GM08714 (cell line): ENCODE data around the gene MID1.

ENCODE experiments used
- H3K4me3 ChIP-seq: fragments of 200-500 bp; sonication (Bioruptor generic); 2 replicates; pipeline ENCODE4 v1.5.1; 2014; ENCODE audit warnings: mild to moderate bottlenecking, low read length, inconsistent platforms
- ZNF274 ChIP-seq: IDR thresholded peaks from 2 replicates; pipeline ENCODE4 v1.6.1; 2012; ENCODE audit warnings: mild to moderate bottlenecking, low read depth, low read length

MID1 gene

DNA sequence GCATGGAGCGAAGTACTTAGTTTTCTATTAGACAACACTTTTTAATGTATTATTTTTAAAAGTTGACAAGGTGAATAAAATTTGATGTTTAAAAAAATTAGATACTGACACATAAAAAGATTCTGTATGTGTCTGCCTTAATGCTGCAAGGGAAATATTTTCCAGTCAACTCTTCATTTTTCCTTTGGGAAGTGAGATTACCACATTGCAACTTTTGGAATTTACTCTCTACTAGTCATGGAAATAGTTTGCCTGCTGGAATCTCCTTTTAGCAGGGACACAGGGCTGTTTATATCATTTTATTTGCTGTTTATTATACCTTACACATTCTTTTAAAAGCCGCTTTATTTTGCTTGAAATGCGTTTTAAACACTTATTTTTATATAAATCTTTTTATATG, 135.1 kb downstream of the MID1 start:
- no peak overlapping the region for H3K4me3 ChIP-seq
- no peak for TF ChIP-seq ZNF274

DNA sequence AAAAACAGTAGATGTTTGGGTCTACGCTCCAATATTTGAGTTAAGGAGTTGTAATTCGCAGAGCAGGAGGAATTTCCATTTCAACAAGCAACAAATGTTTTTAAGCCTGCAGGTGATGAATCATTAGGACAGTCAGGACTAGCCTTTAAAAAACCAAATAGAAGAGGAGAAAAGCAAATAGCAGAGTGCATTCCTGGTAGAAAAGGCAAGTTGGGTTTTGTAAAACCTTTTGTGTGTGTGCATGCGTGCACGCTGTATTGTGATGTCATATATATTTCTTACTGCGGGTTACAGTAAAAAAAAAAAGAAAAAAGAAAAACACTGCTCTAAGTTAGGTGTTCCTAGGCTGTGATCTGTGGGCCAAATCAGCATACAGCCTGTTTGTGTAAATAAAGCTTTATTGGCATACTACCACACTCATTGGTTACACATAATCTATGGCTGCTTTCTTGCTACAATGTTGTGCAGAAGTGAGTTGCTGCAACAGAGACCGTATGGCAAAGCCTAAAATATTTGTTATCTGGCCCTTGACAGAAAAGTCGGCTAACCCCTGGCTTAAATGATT, 135.6 kb downstream of the MID1 start:
- no peak for TF ChIP-seq ZNF274
- H3K4me3 ChIP-seq = no peak overlapping the region

DNA sequence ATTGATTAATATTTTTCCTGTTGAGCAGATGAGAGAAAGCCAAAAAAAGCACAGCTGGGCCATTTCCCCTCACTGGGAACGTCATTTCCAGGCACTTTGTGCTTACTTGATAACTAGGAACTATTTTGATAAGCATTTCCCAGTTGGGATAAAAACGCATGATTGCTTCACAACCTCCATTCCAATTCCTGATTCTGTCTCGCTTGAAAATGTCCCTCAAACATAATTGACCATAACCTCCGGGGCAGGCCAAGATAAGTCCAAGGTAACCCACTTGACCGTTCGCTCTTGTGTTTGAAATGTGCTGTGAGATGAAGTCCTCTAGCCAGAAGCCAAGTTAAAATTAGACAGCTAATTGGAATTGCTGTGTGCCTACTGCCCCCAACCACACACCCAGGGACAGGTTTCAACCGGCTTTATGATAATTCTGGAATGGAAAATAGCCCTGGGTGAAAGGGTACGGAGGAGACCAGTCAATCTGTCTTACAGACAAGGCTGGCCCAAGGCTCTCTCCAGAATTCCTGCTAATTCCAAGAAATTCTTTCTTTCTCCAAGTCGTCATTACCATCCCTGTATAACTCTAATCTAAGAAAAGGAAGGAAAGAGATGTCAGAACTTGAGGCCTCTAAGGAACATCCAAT, 137.1 kb downstream of the MID1 start:
- H3K4me3 ChIP-seq = no peak overlapping the region
- TF ChIP-seq ZNF274 = no peak

DNA sequence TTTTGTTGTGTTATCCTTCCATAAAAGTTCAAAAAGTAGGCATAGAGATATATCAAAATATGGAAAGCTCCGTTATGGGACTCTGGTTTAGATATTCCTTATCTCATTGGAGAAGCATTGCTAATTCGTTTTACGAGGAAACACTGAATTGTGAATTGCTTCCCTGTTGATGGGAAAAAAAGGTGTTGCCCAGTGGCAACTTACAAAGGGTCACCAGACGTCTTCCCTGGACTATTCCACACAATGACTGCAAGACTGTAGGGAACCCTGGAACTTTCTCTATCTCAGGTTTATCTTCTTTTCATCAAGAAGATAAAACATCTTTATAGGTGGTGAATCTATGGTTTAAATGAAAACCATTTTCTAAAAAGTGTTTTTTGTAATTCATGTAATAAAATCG, 137.7 kb downstream of the MID1 start:
- no peak for TF ChIP-seq ZNF274

DNA sequence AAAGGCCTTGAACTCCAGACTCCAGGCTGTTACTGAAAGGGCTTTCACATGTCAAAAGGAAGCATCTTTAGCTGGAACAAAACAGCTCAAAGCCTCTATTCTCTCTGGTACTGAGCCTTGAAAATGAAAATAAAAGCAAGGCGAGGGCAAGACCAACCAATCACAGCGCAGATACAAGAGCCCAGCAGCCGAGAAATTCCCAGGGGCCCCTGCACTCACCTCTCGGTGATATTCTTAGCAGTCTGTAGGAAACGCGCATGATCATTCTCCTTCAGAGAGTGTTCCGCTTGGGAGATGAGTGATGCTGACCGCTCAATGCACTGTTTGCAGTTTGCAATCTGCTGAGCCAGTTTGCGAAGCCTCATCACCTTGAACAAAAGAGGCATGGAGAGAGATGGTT, 138.1 kb downstream of the MID1 start:
- no peak for TF ChIP-seq ZNF274
- no peak overlapping the region for H3K4me3 ChIP-seq

More for the DNA sequence above, 137.7 kb downstream of the MID1 start:
- no peak overlapping the region for H3K4me3 ChIP-seq

DNA sequence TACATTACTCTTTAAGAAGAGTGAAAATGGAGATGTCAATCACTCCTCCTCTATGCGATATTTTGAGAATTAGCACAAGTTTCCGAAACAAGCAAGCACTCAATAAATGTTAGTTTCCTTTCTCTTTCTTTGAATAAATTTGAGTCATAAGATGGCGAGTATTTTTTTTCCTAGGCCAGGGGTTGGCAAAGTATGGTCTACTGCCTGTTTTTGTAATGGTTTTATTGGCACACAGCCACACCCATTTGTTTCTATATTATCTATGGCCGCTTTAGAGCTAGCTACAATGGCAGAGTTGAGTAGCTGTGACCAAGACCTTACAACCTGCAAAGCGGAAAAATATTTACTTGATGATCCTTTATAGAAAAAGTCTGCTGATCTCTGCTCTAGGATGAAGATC, 139.5 kb downstream of the MID1 start:
- TF ChIP-seq ZNF274 = no peak
- H3K4me3 ChIP-seq = no peak overlapping the region

DNA sequence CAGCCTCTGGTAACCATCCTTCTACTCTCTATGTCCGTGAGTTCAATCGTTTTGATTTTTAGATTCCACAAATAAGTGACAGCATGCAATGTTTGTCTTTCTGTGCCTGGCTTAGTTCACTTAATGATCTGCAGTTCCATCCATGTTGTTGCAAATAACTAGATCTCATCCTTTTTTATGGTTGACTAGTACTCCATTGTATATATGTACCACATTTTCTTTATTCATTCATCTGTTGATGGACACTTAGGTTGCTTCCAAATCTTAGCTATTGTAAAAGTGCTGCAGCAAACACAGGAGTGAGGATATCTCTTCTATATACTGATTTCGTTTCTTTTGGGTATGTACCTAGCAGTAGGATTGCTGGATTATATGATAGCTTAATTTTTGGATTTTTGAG, 140.9 kb downstream of the MID1 start:
- no peak for TF ChIP-seq ZNF274
- H3K4me3 ChIP-seq = no peak overlapping the region

DNA sequence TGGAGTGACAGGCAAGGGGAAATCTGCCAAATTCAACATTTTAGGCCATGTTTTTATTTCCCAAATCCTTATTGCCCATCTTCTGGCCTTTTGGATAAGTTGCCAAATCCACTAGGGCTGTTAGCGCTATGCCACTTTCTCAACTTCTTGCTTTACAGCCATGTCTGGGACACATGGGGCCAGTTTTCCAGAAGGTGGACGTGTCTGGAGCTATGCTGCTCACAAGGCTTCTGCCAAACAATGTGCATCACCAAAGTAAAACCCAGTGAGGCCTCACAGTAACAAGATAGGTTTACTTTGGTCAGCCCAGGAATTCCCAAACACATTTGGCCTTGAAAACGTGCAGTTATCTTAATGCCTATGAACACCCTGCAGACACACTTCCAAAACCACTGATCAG, 142.9 kb downstream of the MID1 start:
- TF ChIP-seq ZNF274 = no peak
- H3K4me3 ChIP-seq = no peak overlapping the region

DNA sequence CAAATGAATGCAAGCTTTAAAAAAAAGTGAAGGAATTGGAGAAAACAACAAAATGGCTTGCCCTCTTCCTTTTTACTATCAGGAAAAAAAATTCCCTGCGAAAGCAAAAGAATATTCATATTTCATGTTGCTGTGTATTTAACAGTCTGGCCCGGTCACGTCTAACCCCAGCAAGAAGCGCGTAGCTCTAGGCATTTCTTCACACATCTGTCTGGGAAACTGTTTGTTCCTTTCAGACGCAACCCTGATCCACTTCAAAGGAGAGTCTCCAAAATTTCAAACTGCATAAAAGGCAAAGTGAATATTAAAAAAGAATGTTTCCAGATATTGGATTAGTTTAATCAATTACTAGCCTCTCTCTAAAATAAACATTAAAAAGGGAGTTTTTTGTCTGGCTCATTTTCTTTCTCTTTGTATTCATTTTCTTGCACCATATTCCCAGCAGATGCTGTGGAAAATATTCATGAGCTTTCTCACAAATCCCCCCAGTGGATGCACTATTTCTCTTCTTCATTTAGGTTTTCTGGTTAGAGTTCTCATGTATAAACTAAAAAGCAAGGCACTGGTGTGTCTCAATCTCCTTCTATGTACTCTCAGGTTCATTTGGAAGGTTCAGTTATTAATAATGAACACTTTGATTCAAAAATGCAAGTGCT, 145.3 kb downstream of the MID1 start:
- H3K4me3 ChIP-seq = no peak overlapping the region
- no peak for TF ChIP-seq ZNF274

DNA sequence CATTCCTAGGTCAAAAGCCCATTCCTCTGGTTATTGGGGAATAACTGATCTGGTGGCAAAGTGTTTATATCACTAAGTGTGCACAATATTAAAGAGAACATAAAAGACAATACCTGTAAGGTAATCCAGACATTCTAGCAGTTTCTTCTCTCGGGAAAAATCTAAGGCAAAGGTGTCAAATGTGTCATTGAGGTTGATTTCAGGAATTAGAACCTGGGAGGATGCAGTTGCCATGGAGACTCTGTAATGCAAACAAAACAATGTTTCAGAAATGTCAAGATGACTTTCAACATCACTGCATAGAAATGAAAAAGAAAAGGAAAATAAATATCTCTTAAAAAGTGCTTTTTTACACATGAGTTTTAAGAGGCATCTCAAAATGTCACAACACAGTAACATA, 145.9 kb downstream of the MID1 start:
- TF ChIP-seq ZNF274 = no peak
- no peak overlapping the region for H3K4me3 ChIP-seq

DNA sequence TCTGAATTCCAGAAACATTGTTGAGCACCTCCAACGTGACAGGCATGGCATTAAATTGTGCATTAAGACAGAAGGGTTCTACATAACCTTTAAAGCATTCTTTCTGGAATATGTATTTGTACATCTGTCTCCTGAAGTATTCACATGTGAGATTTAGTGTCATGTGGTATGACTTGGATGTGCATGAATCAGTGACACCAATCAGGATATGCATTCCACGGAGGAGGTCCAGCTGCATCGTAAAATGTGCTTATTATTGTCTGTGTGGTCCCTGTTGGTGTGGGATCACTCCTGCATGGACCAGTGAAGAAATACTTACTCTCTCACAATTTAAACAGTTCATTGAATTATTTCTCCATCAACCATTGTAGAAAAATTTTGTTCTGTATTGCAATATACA, 149.0 kb downstream of the MID1 start:
- TF ChIP-seq ZNF274 = no peak
- no peak overlapping the region for H3K4me3 ChIP-seq

DNA sequence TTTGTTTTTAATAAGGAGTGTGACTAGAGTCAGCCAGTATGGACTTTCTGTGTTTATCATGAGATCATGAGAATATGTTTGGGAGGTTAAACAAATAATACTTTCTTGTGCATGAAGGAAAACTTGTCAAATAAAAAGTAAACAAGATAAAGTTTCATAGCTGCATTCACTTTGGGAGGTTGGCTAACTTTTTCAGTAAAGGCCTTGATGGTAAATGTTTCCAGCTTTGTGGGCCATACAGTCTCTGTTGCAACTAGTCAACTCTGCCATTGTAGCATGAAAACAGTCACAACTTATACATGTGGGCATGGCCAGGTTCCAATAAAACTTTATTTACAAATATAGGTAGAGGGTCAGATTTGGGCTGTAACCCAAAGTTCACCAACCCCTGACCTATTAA, 150.4 kb downstream of the MID1 start:
- no peak for TF ChIP-seq ZNF274
- H3K4me3 ChIP-seq = no peak overlapping the region

DNA sequence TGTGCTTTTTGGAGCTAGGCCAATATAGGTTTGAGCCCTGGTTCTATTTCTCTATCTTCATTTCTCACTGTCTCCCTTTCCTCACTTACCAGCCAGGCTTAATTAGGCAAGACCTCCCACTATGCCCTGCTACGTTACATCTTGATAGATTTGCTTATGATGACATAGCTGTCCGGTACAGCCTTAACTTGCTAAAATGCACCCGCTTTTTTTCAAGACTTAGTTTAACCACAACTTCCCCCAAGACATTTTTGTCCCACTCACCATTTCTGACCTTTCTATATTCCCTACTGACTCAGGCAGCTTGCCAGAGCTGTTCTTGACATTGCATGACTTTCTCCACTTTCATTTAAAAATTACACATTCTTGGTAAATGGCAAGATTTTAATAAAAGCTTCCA, 152.6 kb downstream of the MID1 start:
- H3K4me3 ChIP-seq = no peak overlapping the region
- no peak for TF ChIP-seq ZNF274

DNA sequence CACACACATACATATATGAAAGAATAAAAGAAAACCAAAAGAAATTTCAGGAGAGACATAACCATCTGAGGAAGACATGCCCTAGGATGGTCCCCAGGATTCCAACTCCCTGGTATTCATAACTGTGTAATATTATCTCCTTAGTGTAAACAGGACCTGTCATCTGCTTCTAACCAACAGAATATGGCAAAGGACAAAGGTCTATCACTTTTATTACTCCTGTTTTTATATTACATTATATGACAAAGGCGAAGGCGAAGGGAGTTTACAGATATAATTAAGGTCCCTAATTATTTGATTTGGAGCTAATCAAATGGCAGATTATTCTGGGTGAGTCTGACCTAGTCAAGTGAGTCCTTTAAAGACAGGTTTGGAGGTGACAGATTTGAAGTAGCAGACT, 155.1 kb downstream of the MID1 start:
- H3K4me3 ChIP-seq = no peak overlapping the region
- no peak for TF ChIP-seq ZNF274

DNA sequence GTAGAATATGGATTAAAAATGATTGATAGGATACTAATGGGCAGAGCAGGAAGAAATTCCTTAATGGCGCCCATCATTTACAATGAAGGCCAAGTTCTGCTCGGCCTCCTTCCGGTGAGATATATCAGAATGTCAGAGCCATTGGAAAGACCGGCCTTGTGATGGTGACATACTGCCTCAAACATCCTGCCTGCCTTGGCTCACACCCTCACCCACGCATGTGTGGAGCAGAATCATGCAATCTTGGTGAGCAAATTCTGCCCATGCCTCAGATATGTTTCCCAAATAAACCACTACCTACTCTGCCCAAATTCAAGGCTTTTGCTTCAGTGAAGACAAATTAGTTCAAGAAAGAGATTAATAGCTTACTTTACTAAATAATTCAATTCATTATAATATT, 163.3 kb downstream of the MID1 start:
- no peak overlapping the region for H3K4me3 ChIP-seq
- no peak for TF ChIP-seq ZNF274
